Measurements from ENCODE around the gene PHACTR1.

PHACTR1 gene

GRCh38 chr6:13283331-13283730, 566.8 kb downstream of the PHACTR1 start:
- ChIA-PET POLR2A (ENCODE audit: low non-redundant PET) (no interaction called here), CTCF (no interaction called here)
- no peak for TF ChIP-seq CTCF (conservative IDR thresholded peaks at IDR 0.05; ENCODE audit: low read depth)
- no peak for DNase-seq (ENCODE audit: low spot score)
- no peak overlapping the region for H3K27ac ChIP-seq

GRCh38 chr6:13284646-13285045, 568.1 kb downstream of the PHACTR1 start:
- DNase-seq (ENCODE audit: low spot score) = no peak
- ChIA-PET POLR2A (ENCODE audit: low non-redundant PET) (no interaction called here), CTCF (no interaction called here)
- no peak for TF ChIP-seq CTCF (conservative IDR thresholded peaks at IDR 0.05; ENCODE audit: low read depth)
- H3K27ac ChIP-seq = no peak overlapping the region

- no peak for TF ChIP-seq CTCF (conservative IDR thresholded peaks at IDR 0.05; ENCODE audit: low read depth)
- no peak for DNase-seq (ENCODE audit: low spot score)
- POLR2A ChIA-PET (ENCODE audit: low non-redundant PET) = no interaction called here
- CTCF ChIA-PET = no interaction called here
- H3K27ac ChIP-seq = no peak overlapping the region
Measured at GRCh38 chr6:13285705-13286104, 569.1 kb downstream of the PHACTR1 start.

GRCh38 chr6:13286181-13286580, 569.6 kb downstream of the PHACTR1 start:
- no peak for TF ChIP-seq CTCF (conservative IDR thresholded peaks at IDR 0.05; ENCODE audit: low read depth)
- no peak for DNase-seq (ENCODE audit: low spot score)
- H3K27ac ChIP-seq = no peak overlapping the region
- ChIA-PET POLR2A (ENCODE audit: low non-redundant PET) (no interaction called here), CTCF (no interaction called here)

GRCh38 chr6:13287104-13287503, 570.5 kb downstream of the PHACTR1 start:
- H3K27ac ChIP-seq = no peak overlapping the region
- ChIA-PET POLR2A (ENCODE audit: low non-redundant PET) (no interaction called here), CTCF (no interaction called here)
- no peak for TF ChIP-seq CTCF (conservative IDR thresholded peaks at IDR 0.05; ENCODE audit: low read depth)
- no peak for DNase-seq (ENCODE audit: low spot score)

- ChIA-PET POLR2A (ENCODE audit: low non-redundant PET) (interaction anchor here (0.6 kb wide), 1 partner anchor 12 kb away, joined by 3 read pairs; no protein-coding TSS in a partner anchor), CTCF (no interaction called here)
- no peak overlapping the region for H3K27ac ChIP-seq
- DNase-seq (ENCODE audit: low spot score) = no peak
- TF ChIP-seq CTCF (conservative IDR thresholded peaks at IDR 0.05; ENCODE audit: low read depth) = no peak
Measured at GRCh38 chr6:13288481-13288880, 571.9 kb downstream of the PHACTR1 start.

- no peak for DNase-seq (ENCODE audit: low spot score)
- no peak overlapping the region for H3K27ac ChIP-seq
- CTCF ChIA-PET = interaction anchor here (0.6 kb wide), 2 partner anchors 47 to 378 kb away, joined by 3 to 5 read pairs; no protein-coding TSS in a partner anchor
- POLR2A ChIA-PET (ENCODE audit: low non-redundant PET) = no interaction called here
- TF ChIP-seq CTCF (conservative IDR thresholded peaks at IDR 0.05; ENCODE audit: low read depth) = no peak
Measured at GRCh38 chr6:13288969-13289391, 572.4 kb downstream of the PHACTR1 start.
